Measurements from ENCODE around the gene P2RX4.

DNA sequence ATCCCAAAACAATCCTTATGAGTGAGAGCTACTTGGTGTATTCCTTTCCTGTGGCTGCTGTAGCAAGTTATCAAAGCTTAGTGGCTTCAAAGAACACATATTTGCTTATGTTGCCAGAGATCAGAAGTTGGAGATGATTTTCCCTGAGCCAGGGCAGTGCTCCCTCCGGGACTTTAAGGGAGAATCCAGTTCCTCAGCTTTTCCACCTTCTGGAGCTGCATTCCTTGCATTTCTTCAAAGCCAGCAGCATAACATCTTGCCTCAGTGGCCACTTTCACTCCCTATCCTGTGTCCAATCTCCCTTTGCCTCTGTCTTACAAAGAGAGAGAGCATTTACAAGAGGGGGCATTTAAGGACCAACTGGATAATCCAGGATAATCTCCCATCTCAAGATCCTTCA is 43.6 kb upstream of the P2RX4 start:
- no peak for TF ChIP-seq EZH2phosphoT487 (conservative IDR thresholded peaks at IDR 0.05; ENCODE audit: low read length)
- TF ChIP-seq, protein P1, sequence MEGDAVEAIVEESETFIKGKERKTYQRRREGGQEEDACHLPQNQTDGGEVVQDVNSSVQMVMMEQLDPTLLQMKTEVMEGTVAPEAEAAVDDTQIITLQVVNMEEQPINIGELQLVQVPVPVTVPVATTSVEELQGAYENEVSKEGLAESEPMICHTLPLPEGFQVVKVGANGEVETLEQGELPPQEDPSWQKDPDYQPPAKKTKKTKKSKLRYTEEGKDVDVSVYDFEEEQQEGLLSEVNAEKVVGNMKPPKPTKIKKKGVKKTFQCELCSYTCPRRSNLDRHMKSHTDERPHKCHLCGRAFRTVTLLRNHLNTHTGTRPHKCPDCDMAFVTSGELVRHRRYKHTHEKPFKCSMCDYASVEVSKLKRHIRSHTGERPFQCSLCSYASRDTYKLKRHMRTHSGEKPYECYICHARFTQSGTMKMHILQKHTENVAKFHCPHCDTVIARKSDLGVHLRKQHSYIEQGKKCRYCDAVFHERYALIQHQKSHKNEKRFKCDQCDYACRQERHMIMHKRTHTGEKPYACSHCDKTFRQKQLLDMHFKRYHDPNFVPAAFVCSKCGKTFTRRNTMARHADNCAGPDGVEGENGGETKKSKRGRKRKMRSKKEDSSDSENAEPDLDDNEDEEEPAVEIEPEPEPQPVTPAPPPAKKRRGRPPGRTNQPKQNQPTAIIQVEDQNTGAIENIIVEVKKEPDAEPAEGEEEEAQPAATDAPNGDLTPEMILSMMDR (IDR thresholded peaks at IDR 0.05; ENCODE audit: insufficient read depth, low read length, poor library complexity, severe bottlenecking) = no peak
